NCI-H2171 (cell line): Measurements from ENCODE around the gene LRRC63.
"Not testable (repeated sequence)": the region's sequence is repeated elsewhere in the genome, so short reads cannot be mapped to it uniquely, and the experiment has no call there.

Experiments used
- DNase-seq: peaks from one replicate; lab custom pipeline; 2025; lab: John Stamatoyannopoulos, UW

LRRC63 gene

GRCh38 chr13:46265292-46265691, 53.6 kb downstream of the LRRC63 start:
- DNase-seq: no peak

GRCh38 chr13:46267166-46267565, 55.4 kb downstream of the LRRC63 start:
- no peak for DNase-seq

- DNase-seq: no peak
Measured at GRCh38 chr13:46270416-46270815, 58.7 kb downstream of the LRRC63 start.

GRCh38 chr13:46274094-46274698, 62.5 kb downstream of the LRRC63 start:
- DNase-seq: no peak

- DNase-seq: no peak
Measured at GRCh38 chr13:46278474-46278873, 66.7 kb downstream of the LRRC63 start.

GRCh38 chr13:46281779-46282178, 70.1 kb downstream of the LRRC63 start:
- no peak for DNase-seq

GRCh38 chr13:46283912-46284824, 72.4 kb downstream of the LRRC63 start:
- DNase-seq: not testable (repeated sequence)

GRCh38 chr13:46286972-46287371, 75.2 kb downstream of the LRRC63 start:
- no peak for DNase-seq

GRCh38 chr13:46288570-46289259, 77.0 kb downstream of the LRRC63 start:
- no peak for DNase-seq

GRCh38 chr13:46289260-46289955, 77.7 kb downstream of the LRRC63 start:
- no peak for DNase-seq

GRCh38 chr13:46290434-46290833, 78.7 kb downstream of the LRRC63 start:
- no peak for DNase-seq

GRCh38 chr13:46293436-46293835, 81.7 kb downstream of the LRRC63 start:
- no peak for DNase-seq

- no peak for DNase-seq
Measured at GRCh38 chr13:46295491-46296114, 83.9 kb downstream of the LRRC63 start.

GRCh38 chr13:46296115-46296822, 84.5 kb downstream of the LRRC63 start:
- no peak for DNase-seq

- no peak for DNase-seq
Measured at GRCh38 chr13:46296921-46297320, 85.2 kb downstream of the LRRC63 start.

- DNase-seq: no peak
Measured at GRCh38 chr13:46297361-46297811, 85.7 kb downstream of the LRRC63 start.

- DNase-seq: no peak
Measured at GRCh38 chr13:46303742-46304385, 92.1 kb downstream of the LRRC63 start.

- no peak for DNase-seq
Measured at GRCh38 chr13:46304546-46304945, 92.8 kb downstream of the LRRC63 start.

GRCh38 chr13:46307554-46307953, 95.8 kb downstream of the LRRC63 start:
- DNase-seq: no peak

- DNase-seq: no peak
Measured at GRCh38 chr13:46310066-46310465, 98.3 kb downstream of the LRRC63 start.
